HepG2 (cell line): ENCODE measurements around the gene KCNT1. TPM values are rescaled to one million over a fixed set of nuclear protein-coding genes. Genes with fewer than 3 reads are reported as not detected.

Experiments
- ATAC-seq: fragments of 200-7000 bp; cut with Tn5 transposase; 3 replicates; pipeline ENCODE4 v1.9.1; 2020; ENCODE audit warnings: mild to moderate bottlenecking, moderate library complexity
- BruUV-seq: library from RNA; stranded (reverse); fragments of 400-500 nt; replicated peaks from 2 replicates; lab custom pipeline; 2021; lab: Mats Ljungman, UMichigan
- CTCF ChIA-PET: fragments of 300-600 bp; formaldehyde crosslinking; extraction: SDS; loops from one replicate; lab custom pipeline; 2021; ENCODE audit warnings: low total read pairs, inconsistent platforms, low intra/inter-chr PET ratio; lab: Yijun Ruan, JAX
- POLR2A ChIA-PET: fragments of 350-600 bp; sonication (Branson Sonifier 250); formaldehyde crosslinking; loops from one replicate; lab custom pipeline; 2020; ENCODE audit warnings: antibody characterized with exemption, inconsistent platforms; lab: Yijun Ruan, JAX
- DNase-seq: peaks from one replicate; pipeline ENCODE4 v3.0.0-alpha.2; 2015; ENCODE audit warnings: low spot score
- FAIRE-seq: peaks from 3 replicates; lab custom pipeline; 2011; peaks lifted over from hg19 to GRCh38; lab: Jason Lieb, UNC
- H2AFZ ChIP-seq: one replicate; pipeline ENCODE4 v1.6.1; 2011; ENCODE audit warnings: low read length, inconsistent platforms
- H3K27ac ChIP-seq: fragments of 300-600 bp; 3 replicates; pipeline ENCODE4 v1.8.0; 2011; ENCODE audit warnings: mixed run types, mild to moderate bottlenecking, mixed read lengths, low read length, inconsistent platforms; ENCODE audit not compliant: insufficient read depth; ENCODE audit errors: extremely low read length
- H3K27me3 ChIP-seq, 2 experiments: fragments of 200-600 bp in 1 of 2; 2 replicates in 1 of 2; 3 replicates in 1 of 2; pipeline versions ENCODE4 v1.6.0 to v1.8.0; 2011; ENCODE audit warnings: low read length in 2 of 2, mild to moderate bottlenecking in 2 of 2, moderate library complexity in 2 of 2, inconsistent platforms in 1 of 2; ENCODE audit not compliant: insufficient read depth in 2 of 2, control insufficient read depth in 1 of 2
- H3K36me3 ChIP-seq, 2 experiments: fragments of 200-600 bp in 1 of 2; replicated peaks in 1 of 2; 2 replicates in 1 of 2; 3 replicates in 1 of 2; pipeline versions ENCODE4 v1.5.1 to v1.8.0; 2011; ENCODE audit warnings: low read length in 2 of 2, inconsistent platforms in 1 of 2; ENCODE audit not compliant: insufficient read depth in 2 of 2, control insufficient read depth in 1 of 2
- H3K4me1 ChIP-seq: 2 replicates; pipeline ENCODE4 v1.5.1; 2012; ENCODE audit warnings: low read length, inconsistent platforms; ENCODE audit not compliant: insufficient read depth
- H3K4me2 ChIP-seq: 2 replicates; pipeline ENCODE4 v1.6.0; 2011; ENCODE audit warnings: low read depth, low read length, inconsistent platforms
- H3K4me3 ChIP-seq, 3 experiments: fragments of 200-600 bp in 1 of 3; sonication (generic), shearing (Covaris generic) in 1 of 3; replicated peaks in 1 of 3; 2 replicates each; pipeline ENCODE4 v1.5.1; 2011 to 2016; ENCODE audit warnings: low read length in 3 of 3, inconsistent platforms in 2 of 3, low read depth in 2 of 3, mild to moderate bottlenecking in 2 of 3, control low read depth in 1 of 3, mixed read lengths in 1 of 3; ENCODE audit not compliant: insufficient read depth in 1 of 3
- H3K79me2 ChIP-seq: one replicate; pipeline ENCODE4 v1.6.1; 2011; ENCODE audit warnings: low read length, inconsistent platforms; ENCODE audit not compliant: insufficient read depth
- H3K9ac ChIP-seq: 2 replicates; pipeline ENCODE4 v1.6.0; 2011; ENCODE audit warnings: mild to moderate bottlenecking, low read depth, low read length, inconsistent platforms; ENCODE audit not compliant: insufficient read depth
- H3K9me3 ChIP-seq: 2 replicates; pipeline ENCODE4 v1.5.1; 2012; ENCODE audit warnings: mild to moderate bottlenecking, low read length
- H4K20me1 ChIP-seq: 2 replicates; pipeline ENCODE4 v1.6.0; 2011; ENCODE audit warnings: inconsistent platforms, mild to moderate bottlenecking, low read length, moderate library complexity; ENCODE audit not compliant: insufficient read depth
- BCL6 ChIP-seq: IDR thresholded peaks from 2 replicates; pipeline ENCODE4 v1.6.1; 2016; ENCODE audit warnings: missing genetic modification reagents, missing compliant biosample characterization
- FOXJ3 ChIP-seq: sonication (generic); formaldehyde crosslinking; IDR thresholded peaks from 2 replicates; pipeline ENCODE4 v1.4.0; 2020; ENCODE audit warnings: missing genetic modification reagents, mild to moderate bottlenecking, borderline replicate concordance
- GABPA ChIP-seq, 2 experiments: IDR thresholded peaks; 2 replicates each; pipeline ENCODE4 v1.6.1; 2011 to 2016; ENCODE audit warnings: low read depth in 2 of 2, low read length in 1 of 2, missing biosample characterization in 1 of 2, missing genetic modification characterization in 1 of 2
- HNRNPUL1 ChIP-seq: fragments of 200-400 bp; formaldehyde crosslinking; IDR thresholded peaks from 2 replicates; pipeline ENCODE4 v1.6.1; 2017; ENCODE audit warnings: low read depth, mild to moderate bottlenecking, low read length, moderate library complexity
- NFIB ChIP-seq: sonication (generic); formaldehyde crosslinking; IDR thresholded peaks from 2 replicates; pipeline ENCODE4 v1.9.0; 2021; ENCODE audit warnings: missing genetic modification reagents, mild to moderate bottlenecking, borderline replicate concordance
- PAX8 ChIP-seq: sonication (generic); formaldehyde crosslinking; IDR thresholded peaks from 2 replicates; pipeline ENCODE4 v1.8.0; 2022; ENCODE audit warnings: mild to moderate bottlenecking, missing genetic modification reagents, borderline replicate concordance
- PCBP2 ChIP-seq: fragments of 200-400 bp; formaldehyde crosslinking; optimal IDR thresholded peaks from 2 replicates; pipeline ENCODE3; 2018; ENCODE audit warnings: low read length, low read depth; ENCODE audit not compliant: poor library complexity, severe bottlenecking
- PRMT3 ChIP-seq: sonication (generic); formaldehyde crosslinking; IDR thresholded peaks from 2 replicates; pipeline ENCODE4 v1.8.1; 2022; ENCODE audit warnings: low read depth, mild to moderate bottlenecking, moderate library complexity, missing genetic modification reagents, borderline replicate concordance
- STAT5B ChIP-seq: sonication (generic); formaldehyde crosslinking; IDR thresholded peaks from 2 replicates; pipeline ENCODE4 v1.4.0; 2020; ENCODE audit warnings: missing genetic modification reagents
- ZFYVE20 ChIP-seq: sonication (generic); formaldehyde crosslinking; IDR thresholded peaks from 2 replicates; pipeline ENCODE4 v1.8.0; 2023; ENCODE audit warnings: low read depth, mild to moderate bottlenecking, moderate library complexity, missing genetic modification reagents, borderline replicate concordance
- ZNF234 ChIP-seq: sonication (generic); formaldehyde crosslinking; conservative IDR thresholded peaks from 2 replicates; pipeline ENCODE4 v1.5.1; 2020; ENCODE audit warnings: mild to moderate bottlenecking, missing genetic modification reagents
- ZNF33A ChIP-seq: sonication (generic); formaldehyde crosslinking; IDR thresholded peaks from 2 replicates; pipeline ENCODE4 v1.5.1; 2020; ENCODE audit warnings: missing genetic modification reagents, mild to moderate bottlenecking, moderate library complexity, borderline replicate concordance
- ZNF788 ChIP-seq: sonication (generic); formaldehyde crosslinking; IDR thresholded peaks from 2 replicates; pipeline ENCODE4 v1.5.0; 2020; ENCODE audit warnings: mild to moderate bottlenecking, missing genetic modification reagents, borderline replicate concordance
- ZNF800 ChIP-seq: sonication (generic); formaldehyde crosslinking; IDR thresholded peaks from 2 replicates; pipeline ENCODE4 v1.4.0; 2020; ENCODE audit warnings: missing genetic modification reagents
- ZSCAN9 ChIP-seq: IDR thresholded peaks from 2 replicates; pipeline ENCODE4 v1.6.1; 2016; ENCODE audit warnings: borderline replicate concordance
- WGBS: methylation state at CpG from one replicate; pipeline ENCODE4 v1.1.6; 2017; ENCODE audit warnings: low lambda C conversion rate; 5-methylcytosine and 5-hydroxymethylcytosine counted together
- in situ Hi-C: cut with HindIII; loops from 2 replicates; pipeline ENCODE4 v1.10.0; 2017; ENCODE audit warnings: low pct_unique_long_range_greater_than_20kb; ENCODE audit not compliant: extremely low pct_ligation_motif_present
- intact Hi-C: fragments of 100-400 bp; cut with micrococcal nuclease; formaldehyde crosslinking; loops from one replicate; pipeline ENCODE4 v1.10.0; 2022; ENCODE audit not compliant: unreplicated experiment
- polyA plus RNA-seq, 8 experiments: library from polyadenylated mRNA; depleted of rRNA in 3 of 8; stranded (reverse) in 7 of 8; unstranded in 1 of 8; fragments of >200 nt; fragmentation: Illumina TruSeq in 4 of 8; extraction: Trizol in 4 of 8; gene quantifications; 2 replicates each; pipeline versions ENCODE4 v1.2.1 to v1.2.3, GENCODE V29; 2011 to 2016; ENCODE audit warnings: low read depth in 4 of 8, missing spikeins in 1 of 8, mixed read lengths in 1 of 8; ENCODE audit not compliant: insufficient read depth in 1 of 8
- total RNA-seq, 5 experiments: library from RNA; depleted of rRNA; stranded (reverse); fragments of >200 nt; fragmentation: Illumina TruSeq; extraction: Trizol; gene quantifications; 2 replicates each; pipeline ENCODE4 v1.2.3, GENCODE V29; 2016; ENCODE audit warnings: low read depth in 1 of 5
- TF ChIP-seq, protein P1 (sequence below): sonication (generic); formaldehyde crosslinking; IDR thresholded peaks from 2 replicates; pipeline ENCODE4 v1.5.1; 2020; ENCODE audit warnings: mild to moderate bottlenecking, missing genetic modification reagents, borderline replicate concordance

Gene KCNT1
- total and polyA plus RNA-seq, 2 of the 13 experiments (the other 11 are each of a cell fraction or from before 2014, with no cell fraction given) = not detected

DNA sequence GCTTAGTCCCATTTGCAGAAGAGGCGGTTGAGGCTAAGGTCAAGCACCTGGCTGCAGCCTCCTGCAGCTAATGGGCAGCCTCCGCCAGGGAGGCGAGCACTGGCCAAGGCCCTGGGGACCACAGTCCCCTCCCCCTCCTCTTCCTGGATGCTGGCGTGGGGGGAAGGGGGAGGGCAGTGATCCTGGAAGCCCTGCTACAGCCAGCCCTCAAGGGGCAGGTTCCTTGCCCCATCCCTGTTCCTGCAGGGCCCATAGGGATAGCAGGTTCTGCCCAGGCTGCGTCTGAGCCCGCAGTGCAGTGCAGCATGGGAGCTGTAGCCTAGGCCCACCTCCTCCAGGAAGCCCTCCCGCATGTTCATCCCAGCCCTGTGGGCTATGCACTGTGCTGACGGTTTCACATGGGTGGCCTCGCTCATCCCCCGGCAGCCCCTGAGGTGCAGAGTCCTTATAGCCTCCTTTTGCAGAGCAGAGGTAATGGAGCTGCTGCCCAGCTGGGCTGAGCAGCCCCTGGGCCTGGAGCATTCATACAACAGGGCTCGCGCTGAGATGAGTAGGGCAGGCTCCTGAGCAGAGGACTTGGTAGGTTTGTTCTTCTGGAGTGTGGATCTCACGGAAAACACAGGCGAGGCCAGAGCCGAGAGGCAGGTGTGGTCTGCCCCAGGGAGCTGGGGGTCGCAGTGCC, 36.0 kb downstream of the KCNT1 start:
- ATAC-seq (no peak), DNase-seq (no peak), FAIRE-seq (no peak)
- H3K36me3 ChIP-seq = no peaks in the 10 kb centered on the region
- ChIA-PET CTCF (no interaction called here), POLR2A (no interaction called here)
- H3K27me3 ChIP-seq = peaks cover 18 to 77% of the 10 kb centered on the region in 2 experiments; a peak in 4 of 5 replicates
- no peak overlapping the region for H3K4me2 ChIP-seq
- no peak overlapping the region for H3K9ac ChIP-seq
- intact Hi-C loops = no loop called here
- H3K9me3 ChIP-seq = no peaks in the 10 kb centered on the region
- no peaks in the 10 kb centered on the region for H3K4me1 ChIP-seq
- WGBS = 40% methylated on average over 1 of the region's 16 CpGs
- TF ChIP-seq FOXJ3 (CRISPR knock-in tag) = no peak
- TF ChIP-seq, protein P1, sequence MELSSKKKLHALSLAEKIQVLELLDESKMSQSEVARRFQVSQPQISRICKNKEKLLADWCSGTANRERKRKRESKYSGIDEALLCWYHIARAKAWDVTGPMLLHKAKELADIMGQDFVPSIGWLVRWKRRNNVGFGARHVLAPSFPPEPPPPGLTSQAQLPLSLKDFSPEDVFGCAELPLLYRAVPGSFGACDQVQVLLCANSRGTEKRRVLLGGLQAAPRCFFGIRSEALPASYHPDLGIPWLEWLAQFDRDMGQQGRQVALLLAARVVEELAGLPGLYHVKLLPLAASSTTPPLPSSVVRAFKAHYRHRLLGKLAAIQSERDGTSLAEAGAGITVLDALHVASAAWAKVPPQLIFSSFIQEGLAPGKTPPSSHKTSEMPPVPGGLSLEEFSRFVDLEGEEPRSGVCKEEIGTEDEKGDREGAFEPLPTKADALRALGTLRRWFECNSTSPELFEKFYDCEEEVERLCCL = no peak
- no peak for TF ChIP-seq BCL6
- no peak for TF ChIP-seq NFIB (CRISPR knock-in tag)
- no peak for TF ChIP-seq ZFYVE20 (CRISPR knock-in tag)
- no peak for TF ChIP-seq PRMT3 (CRISPR knock-in tag)
- no peak for TF ChIP-seq ZSCAN9
- no peak for TF ChIP-seq ZNF800 (CRISPR knock-in tag)
- no peak for TF ChIP-seq ZNF788 (CRISPR knock-in tag)
- no peak for TF ChIP-seq GABPA (IDR thresholded peaks at IDR 0.05; ENCODE audit: low read depth, low read length)
- no peak for TF ChIP-seq GABPA (CRISPR knock-in tag; IDR thresholded peaks at IDR 0.05; ENCODE audit: low read depth)
- TF ChIP-seq ZNF33A (CRISPR knock-in tag) = no peak
- TF ChIP-seq HNRNPUL1 = no peak
- TF ChIP-seq ZNF234 (CRISPR knock-in tag) = no peak
- no peak for TF ChIP-seq PAX8 (CRISPR knock-in tag)
- TF ChIP-seq STAT5B = no peak
- no peak for TF ChIP-seq PCBP2
- no peak overlapping the region for H3K4me3 ChIP-seq
- H2AFZ ChIP-seq = no peak overlapping the region
- BruUV-seq = no TSS peak
- no peak overlapping the region for H3K27ac ChIP-seq
- no peaks in the 10 kb centered on the region for H3K79me2 ChIP-seq
- in situ Hi-C loops = no loop called here
- 0 out of 2 replicates have a peak, but pooled peaks cover 5% of the 10 kb centered on the region for H4K20me1 ChIP-seq
